GM18861 (cell line): ENCODE results near the gene SLC18A3.

Source experiments
- ATAC-seq: cut with Tn5 transposase; IDR thresholded peaks from one replicate; pipeline ENCODE4 v1.9.1; 2021; ENCODE audit not compliant: unreplicated experiment

The SLC18A3 gene

GRCh38 chr10:49611166-49611815, 1.2 kb downstream of the SLC18A3 start:
- ATAC-seq: no peak

GRCh38 chr10:49611816-49612512, 1.9 kb downstream of the SLC18A3 start:
- ATAC-seq: no peak

- no peak for ATAC-seq
These were observed 2.5 kb downstream of the SLC18A3 start for GRCh38 chr10:49612513-49613164.

DNA sequence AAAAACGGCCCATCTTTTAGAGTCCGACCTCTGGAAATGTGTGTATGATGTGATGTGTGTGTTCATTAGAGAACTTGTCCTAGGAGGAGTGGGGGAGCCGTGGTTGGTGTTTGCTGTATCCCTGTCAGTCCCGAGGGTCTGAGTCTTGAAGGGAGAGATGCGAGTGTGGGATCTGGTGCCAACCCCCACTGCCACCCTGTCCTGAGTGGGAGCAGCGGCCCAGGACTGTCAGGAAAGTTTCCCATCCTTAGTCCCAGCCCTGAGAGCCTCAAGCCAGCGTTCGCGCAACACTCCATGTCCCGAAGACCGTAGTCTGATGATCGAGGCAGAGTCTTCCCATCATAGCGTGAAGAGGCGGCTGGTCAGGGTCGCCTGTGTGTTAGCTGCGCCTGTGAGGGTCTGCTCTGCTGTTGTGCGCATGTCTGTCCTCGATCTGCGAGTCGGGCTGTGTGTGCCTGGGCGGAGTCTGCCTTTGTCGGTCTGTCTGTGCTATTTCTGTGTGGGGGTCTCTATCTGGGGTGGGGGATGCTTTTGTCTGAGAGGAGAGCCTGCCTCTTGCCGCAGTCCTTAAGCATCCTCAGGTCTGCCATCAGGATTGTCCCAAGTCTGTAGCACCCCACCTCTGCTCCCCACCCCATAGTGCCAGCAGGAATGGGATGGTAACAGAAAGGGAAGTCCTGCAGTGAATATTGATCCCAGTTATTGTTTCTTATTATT, 3.2 kb downstream of the SLC18A3 start:
- ATAC-seq: no peak

GRCh38 chr10:49613882-49614241, 3.8 kb downstream of the SLC18A3 start, which contains the start of gene CHAT:
Gene CHAT (plus strand): TSS chr10:49614037. CDS start chr10:49614190, 153 bp downstream.
- no peak for ATAC-seq

DNA sequence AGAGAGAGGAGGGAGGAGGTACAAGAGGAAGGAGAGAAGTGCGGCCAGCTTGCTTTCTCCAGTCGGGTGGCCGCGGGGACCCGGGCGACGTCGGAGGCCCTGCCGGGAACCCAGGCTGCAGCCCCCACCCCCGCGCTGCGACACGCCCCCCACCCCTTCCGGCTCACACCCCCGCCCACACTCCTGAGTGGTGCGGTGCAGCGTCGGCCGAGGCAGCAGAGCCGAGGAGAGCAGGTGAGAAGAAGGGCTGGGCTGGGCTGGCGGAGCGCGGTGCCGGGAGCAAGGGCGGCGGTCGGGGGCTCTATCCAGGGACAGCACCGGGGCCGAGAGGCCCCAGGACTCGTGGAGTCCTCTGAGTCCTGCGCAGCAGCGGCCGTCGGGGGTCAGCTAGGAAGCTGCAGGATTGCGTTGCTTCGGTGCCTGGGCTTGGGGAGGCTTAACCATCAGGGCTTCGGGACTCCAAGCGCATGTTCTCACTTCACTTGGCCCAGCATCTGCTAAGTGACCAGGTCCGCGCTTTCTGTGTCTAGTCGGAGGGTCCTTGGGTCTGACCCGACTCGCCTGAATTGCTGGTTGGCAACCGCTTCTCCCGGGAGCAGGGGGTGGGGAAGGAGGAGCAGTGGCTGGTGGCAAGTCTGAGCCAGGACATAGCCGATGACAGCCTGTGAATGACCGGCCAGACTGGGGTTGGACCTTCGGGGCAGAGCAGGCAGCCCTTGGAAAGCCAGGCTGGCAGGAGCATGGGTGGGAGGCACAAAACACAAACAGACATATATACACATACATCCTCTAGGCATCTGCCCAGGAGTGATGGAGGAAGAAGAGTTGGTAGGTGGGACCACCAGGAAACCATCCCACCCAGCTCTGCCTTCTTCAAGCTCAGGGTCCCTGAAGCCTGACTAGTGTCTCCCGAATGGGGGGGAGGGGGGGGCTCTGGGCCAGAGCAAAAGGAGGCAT, 4.4 kb downstream of the SLC18A3 start:
- no peak for ATAC-seq

GRCh38 chr10:49615213-49615612, 5.1 kb downstream of the SLC18A3 start:
- no peak for ATAC-seq

GRCh38 chr10:49615721-49616120, 5.6 kb downstream of the SLC18A3 start:
- no peak for ATAC-seq

DNA sequence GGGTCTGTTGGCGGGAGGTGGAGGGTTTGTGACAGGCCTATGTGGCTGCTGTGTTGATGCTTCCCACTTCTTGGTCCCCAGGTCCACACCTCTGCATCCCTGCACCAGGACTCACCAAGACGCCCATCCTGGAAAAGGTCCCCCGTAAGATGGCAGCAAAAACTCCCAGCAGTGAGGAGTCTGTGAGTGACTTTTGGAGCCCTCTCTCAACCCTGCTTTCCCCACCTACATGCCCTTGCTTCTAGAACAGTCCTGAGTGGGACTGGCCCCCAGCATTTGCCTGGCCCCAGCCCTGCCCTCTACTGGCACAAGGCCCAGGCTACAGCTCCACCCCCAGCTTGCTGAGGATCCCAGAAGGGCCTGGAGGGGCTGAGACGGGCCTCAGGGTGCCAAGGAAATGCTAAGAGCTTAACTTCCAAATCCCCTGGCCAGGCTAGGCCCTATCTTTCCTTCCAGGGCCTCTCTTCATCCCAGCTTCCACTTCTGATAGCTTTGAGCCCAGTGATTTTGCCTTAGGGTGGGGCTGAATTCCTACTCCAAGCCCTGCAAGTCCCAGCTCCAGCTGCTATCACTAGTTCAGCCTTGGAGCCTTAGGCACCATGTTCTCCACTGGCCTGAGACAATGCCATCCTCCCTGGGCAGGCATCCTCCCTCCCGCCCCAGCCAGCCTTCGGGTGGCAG, 6.5 kb downstream of the SLC18A3 start:
- ATAC-seq: no peak

DNA sequence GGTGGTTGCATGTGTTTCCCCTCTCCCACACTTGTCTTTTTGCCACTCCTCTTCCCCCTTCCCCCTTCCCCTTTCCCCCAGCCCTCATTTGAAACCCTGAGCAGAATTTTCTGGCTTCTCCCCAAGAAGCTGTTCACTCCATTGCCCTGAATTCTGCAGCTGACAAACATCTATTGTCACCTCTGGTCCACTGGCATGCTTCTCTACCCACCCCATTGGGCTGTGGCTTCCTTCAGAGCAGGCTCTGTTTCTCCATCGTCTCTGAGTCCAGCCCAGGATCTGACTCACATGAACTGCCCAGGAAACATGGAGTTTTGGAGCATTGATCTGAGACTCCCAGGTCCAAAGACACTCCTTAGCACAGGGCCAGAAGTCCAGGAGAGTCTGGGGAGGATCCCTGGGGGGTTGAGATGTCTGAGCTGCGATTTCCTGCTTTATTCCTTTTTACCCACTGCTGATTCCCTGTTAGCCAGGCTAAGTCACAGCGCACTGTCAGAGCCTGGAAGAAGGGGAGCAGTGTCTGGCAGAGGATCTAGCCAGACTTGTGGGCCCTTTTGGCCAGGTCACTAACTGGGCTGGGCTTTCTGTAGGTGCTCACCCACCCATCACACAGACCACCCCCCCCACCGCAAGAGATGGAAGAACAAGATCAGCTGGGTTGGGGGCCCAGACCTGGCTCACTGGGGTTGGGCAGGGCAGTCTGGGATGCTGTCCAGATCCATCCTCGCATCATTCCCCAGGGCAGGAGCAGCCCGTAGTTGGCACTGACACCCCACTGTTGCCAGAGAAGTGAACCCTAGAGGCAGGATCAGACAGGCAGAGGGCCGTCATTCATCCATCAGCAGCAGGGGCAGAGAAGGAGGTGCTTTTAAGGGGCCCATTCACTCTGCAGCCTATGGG, 7.3 kb downstream of the SLC18A3 start:
- no peak for ATAC-seq

DNA sequence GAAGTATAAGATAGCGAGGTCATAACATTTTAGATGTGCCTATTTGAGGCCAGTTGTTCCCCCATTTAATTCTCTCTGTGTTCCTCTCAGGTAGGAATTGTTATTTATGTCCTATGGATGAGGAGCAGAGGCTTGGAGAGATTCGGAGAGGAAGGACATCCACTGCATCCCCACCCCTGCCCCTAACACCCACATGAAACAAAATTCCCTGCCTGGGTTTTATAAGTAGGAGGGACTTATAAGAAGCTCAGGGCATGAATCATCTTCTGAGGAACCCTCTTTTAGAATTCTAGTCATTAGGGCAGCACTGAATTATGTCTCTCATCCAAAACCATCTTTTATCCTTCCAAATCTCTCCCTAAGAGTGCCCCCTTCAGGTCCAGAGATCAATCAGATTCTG, 8.7 kb downstream of the SLC18A3 start:
- no peak for ATAC-seq

DNA sequence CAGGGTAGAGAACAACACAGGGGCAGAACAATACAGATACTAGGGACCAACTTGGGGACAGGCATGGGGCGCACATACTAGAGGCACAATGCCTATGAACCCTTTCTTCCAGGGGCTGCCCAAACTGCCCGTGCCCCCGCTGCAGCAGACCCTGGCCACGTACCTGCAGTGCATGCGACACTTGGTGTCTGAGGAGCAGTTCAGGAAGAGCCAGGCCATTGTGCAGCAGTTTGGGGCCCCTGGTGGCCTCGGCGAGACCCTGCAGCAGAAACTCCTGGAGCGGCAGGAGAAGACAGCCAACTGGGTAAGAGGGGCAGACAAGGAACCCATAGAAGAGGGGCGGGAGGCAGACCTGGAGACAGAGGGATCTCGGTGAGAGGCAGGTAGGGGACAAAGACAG, 9.5 kb downstream of the SLC18A3 start:
- ATAC-seq: no peak

- no peak for ATAC-seq
These were observed 10.2 kb downstream of the SLC18A3 start for GRCh38 chr10:49620286-49620810.

DNA sequence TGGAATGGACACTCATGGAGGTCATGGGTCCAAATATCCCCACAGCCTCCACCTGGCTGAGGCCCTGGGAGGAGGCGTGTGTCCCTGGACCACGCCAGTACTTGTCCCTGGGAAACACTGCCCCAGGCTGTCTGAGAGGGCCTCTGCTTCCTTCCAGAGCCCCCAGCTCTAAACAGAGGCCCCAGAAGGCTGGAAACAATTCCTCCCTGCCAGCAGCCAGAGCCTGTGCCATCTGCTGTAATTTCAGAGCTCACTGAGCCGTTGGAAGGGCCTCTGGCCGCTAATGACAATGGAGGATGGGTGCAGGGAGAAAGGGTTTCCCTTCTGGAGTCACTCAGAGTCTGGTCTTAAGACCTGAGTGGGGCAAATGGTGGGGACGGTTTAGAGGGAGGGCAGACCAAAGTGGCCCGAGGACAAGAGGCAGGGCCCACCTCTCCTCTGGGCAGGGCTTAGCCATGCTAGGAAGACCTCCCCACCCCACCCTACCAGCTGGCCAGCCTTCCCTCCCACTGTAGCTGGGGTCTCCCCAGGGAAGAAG, 10.8 kb downstream of the SLC18A3 start:
- no peak for ATAC-seq

- no peak for ATAC-seq
These were observed 11.5 kb downstream of the SLC18A3 start for GRCh38 chr10:49621561-49621960.

- no peak for ATAC-seq
These were observed 12.6 kb downstream of the SLC18A3 start for GRCh38 chr10:49622426-49623425.

- no peak for ATAC-seq
These were observed 14.5 kb downstream of the SLC18A3 start for GRCh38 chr10:49624629-49625028.
